ENCODE measurements around the gene GJA8.

GJA8 gene

GRCh38 chr1:147897789-147898188 lies 4.8 kb upstream of the GJA8 start:
- DNase-seq (ENCODE audit: low read depth): no peak
- TF ChIP-seq, protein P1, sequence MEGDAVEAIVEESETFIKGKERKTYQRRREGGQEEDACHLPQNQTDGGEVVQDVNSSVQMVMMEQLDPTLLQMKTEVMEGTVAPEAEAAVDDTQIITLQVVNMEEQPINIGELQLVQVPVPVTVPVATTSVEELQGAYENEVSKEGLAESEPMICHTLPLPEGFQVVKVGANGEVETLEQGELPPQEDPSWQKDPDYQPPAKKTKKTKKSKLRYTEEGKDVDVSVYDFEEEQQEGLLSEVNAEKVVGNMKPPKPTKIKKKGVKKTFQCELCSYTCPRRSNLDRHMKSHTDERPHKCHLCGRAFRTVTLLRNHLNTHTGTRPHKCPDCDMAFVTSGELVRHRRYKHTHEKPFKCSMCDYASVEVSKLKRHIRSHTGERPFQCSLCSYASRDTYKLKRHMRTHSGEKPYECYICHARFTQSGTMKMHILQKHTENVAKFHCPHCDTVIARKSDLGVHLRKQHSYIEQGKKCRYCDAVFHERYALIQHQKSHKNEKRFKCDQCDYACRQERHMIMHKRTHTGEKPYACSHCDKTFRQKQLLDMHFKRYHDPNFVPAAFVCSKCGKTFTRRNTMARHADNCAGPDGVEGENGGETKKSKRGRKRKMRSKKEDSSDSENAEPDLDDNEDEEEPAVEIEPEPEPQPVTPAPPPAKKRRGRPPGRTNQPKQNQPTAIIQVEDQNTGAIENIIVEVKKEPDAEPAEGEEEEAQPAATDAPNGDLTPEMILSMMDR (IDR thresholded peaks at IDR 0.05; ENCODE audit: low read length, missing control alignments): no peak

GRCh38 chr1:147904726-147905125 lies 2.1 kb downstream of the GJA8 start:
- no peak overlapping the region for H3K4me3 ChIP-seq (replicated peaks; ENCODE audit: low read depth, low read length)
- TF ChIP-seq, protein P1 (IDR thresholded peaks at IDR 0.05; ENCODE audit: low read length, missing control alignments): no peak
- no peak for DNase-seq (ENCODE audit: low read depth)

More at GRCh38 chr1:147897789-147898188, 4.8 kb upstream of the GJA8 start:
- no peak overlapping the region for H3K4me3 ChIP-seq (replicated peaks; ENCODE audit: low read depth, low read length)

GRCh38 chr1:147907786-147908509 lies 5.4 kb downstream of the GJA8 start:
- no peak for DNase-seq (ENCODE audit: low read depth)
- TF ChIP-seq, protein P1 (IDR thresholded peaks at IDR 0.05; ENCODE audit: low read length, missing control alignments): no peak
- no peak overlapping the region for H3K4me3 ChIP-seq (replicated peaks; ENCODE audit: low read depth, low read length)

DNA sequence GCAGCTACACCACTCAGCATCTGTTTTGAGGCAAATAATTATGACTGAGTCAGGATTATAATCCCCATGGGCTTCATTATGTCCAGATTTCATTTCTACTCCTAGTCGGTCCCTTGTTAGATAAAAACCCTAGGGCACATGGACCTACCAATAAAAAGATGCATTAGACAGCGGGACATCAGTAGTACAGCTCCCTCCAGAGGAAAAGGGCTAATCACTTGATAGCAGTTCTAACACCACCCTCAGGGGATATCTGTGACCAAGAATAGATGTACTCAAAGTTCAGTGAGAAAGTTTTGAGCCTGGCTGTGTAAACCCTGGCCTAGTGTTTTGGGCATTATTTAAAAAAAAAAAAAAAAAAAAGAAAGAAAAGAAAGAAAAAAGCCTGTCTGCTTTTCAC lies 10.0 kb downstream of the GJA8 start:
- TF ChIP-seq, protein P1 (IDR thresholded peaks at IDR 0.05; ENCODE audit: low read length, missing control alignments): no peak
- no peak for DNase-seq (ENCODE audit: low read depth)

DNA sequence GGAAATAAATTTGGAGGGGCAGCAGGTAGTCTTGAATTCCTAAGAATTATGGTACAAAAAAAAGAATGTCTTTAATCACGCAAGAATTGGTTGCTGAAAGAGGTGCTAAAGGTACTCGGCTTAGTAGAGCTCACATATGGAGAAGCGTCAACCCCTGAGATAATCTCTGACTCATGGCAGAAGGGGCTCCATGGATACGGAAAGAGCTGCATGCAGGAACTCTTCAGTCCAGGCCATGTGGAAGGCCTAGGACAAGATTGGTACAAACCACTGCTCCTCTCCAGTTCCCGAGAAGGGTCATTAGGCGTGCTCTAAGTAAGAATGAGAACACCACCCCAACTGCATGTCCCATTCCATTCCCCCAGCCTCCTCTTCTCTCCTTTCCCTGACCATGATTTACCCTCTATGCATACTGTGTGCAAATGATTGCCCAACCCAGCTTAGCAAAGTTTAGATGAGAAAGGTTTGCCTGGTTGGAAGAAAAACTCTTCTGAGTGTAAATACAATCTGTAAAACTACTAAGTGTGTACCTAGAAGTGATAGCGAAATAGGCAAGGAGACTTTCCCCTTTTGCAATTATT lies 10.9 kb downstream of the GJA8 start:
- no peak for DNase-seq (ENCODE audit: low read depth)
- TF ChIP-seq, protein P1 (IDR thresholded peaks at IDR 0.05; ENCODE audit: low read length, missing control alignments): no peak
- no peak overlapping the region for H3K4me3 ChIP-seq (replicated peaks; ENCODE audit: low read depth, low read length)

More for the DNA sequence above, 10.0 kb downstream of the GJA8 start:
- no peak overlapping the region for H3K4me3 ChIP-seq (replicated peaks; ENCODE audit: low read depth, low read length)

DNA sequence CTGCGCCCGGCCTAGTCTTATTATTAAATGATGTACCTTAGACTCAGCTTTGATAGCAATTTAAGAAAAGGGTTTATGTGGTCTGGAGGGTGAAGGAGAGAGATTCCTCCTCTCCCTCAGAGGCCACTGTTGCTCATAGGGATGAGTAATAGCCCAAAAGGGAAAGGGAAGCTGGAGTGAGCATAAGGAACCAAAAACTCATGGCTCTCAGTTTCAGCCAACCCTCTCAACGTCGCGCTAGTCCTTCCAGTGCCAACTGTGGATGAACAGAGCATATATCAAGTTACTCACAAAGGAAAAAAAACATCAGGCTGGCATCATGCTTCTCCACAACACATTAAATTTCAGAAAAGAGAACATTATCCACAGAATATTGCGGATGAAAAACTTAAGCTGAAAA lies 17.3 kb downstream of the GJA8 start:
- H3K4me3 ChIP-seq (replicated peaks; ENCODE audit: low read depth, low read length): no peak overlapping the region
- TF ChIP-seq, protein P1 (IDR thresholded peaks at IDR 0.05; ENCODE audit: low read length, missing control alignments): no peak
- DNase-seq (ENCODE audit: low read depth): no peak

Measured in fibroblast of pulmonary artery (primary cell).